Measurements from ENCODE around the gene BAHCC1.

DNA sequence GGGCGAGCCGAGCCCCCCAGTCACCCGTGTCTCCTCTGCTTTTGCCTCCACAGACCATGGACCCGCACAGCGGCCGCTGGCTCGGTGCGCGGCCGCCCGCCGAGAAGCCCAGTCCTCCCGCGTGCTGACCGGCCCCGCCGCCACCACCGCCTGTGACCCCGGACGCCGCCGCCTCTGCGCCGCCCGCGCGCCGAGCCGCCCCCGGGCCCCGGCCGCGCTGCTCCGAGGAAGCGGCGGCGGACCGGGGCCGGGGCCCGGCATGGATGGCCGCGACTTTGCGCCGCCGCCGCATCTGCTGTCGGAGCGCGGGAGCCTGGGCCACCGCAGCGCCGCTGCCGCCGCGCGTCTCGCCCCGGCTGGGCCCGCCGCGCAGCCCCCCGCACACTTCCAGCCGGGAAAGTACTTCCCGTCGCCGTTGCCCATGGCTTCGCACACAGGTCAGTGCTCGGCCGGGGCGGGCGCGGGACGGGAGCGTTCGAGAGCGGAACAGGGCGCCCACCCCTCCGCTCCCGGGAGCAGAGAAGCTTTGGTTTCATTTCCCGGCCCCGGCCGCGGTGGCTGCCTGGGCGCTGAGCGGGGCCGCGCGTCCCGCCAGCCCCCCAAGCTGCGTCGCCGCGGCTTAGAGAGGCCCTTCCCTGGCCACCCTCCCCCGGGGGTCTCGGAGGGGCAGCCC lies 4.4 kb downstream of the BAHCC1 start:
- no peak for TF ChIP-seq YY1 (IDR thresholded peaks at IDR 0.05; ENCODE audit: insufficient read depth, insufficient read length)
- TF ChIP-seq ZNF274 (IDR thresholded peaks at IDR 0.05; ENCODE audit: low read depth, low read length): no peak

Measured in NT2/D1 (cell line).